HG02759 (cell line): ENCODE data around the gene C20orf96.

Experiments used
- ATAC-seq: cut with Tn5 transposase; IDR thresholded peaks from one replicate; pipeline ENCODE4 v1.9.1; 2021; ENCODE audit warnings: mild to moderate bottlenecking, moderate library complexity; ENCODE audit not compliant: unreplicated experiment

The C20orf96 gene

DNA sequence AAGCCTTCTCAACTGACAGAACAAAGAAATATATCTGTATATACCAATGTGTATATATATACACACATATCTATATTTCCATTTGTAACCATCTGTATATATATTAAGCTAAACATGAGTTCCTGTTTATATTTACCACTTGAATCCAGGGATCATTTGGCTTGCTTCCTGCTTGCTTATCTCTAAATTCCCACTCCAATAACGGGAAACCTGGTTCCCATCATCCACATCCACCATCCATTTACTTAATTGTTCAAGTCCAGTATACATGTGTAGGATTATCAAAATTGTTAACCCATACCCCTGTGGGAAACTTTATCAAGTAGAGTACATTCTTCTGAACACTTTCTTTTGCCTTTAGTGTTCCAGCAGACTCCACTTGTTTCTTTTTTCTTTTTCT, 22.3 kb upstream of the C20orf96 start:
- no peak for ATAC-seq

DNA sequence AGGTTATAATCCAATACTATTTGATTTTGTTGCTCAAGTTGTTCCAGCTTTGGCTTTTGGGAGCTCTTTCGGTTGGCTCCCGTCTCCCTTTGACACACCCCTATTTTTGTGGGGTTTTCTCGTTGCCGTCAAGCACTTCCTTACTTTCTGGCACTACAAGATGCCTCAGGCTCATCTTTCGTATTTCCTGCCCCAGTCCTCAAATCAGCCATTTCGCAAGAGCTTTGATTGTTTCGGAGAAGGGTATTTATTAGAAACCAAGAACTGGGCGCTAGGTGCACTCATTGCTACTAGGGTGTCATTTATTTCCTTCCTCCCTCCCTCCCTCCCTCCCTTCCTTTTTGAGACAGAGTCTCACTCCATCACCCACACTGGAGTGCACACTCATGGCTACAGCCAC, 21.5 kb upstream of the C20orf96 start:
- ATAC-seq, result no peak

DNA sequence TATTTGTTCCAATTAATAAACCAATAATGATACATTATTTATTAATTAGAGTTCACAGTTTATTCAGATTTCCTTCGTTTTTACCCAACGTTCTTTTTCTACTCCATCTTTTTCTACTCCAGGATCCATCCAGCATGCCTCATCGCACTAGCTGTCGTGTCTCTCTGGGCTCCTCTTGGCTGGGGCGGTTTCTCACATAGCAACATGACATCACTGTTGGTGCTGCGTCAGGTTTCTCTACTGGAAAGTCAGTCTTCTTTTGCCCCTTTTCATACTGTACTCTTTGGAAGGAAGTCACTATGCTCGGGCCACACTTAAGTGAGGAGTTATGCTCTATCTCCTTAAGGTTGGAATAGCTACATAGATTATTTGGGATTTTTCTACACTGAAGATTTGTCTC, 21.1 kb upstream of the C20orf96 start:
- no peak for ATAC-seq

DNA sequence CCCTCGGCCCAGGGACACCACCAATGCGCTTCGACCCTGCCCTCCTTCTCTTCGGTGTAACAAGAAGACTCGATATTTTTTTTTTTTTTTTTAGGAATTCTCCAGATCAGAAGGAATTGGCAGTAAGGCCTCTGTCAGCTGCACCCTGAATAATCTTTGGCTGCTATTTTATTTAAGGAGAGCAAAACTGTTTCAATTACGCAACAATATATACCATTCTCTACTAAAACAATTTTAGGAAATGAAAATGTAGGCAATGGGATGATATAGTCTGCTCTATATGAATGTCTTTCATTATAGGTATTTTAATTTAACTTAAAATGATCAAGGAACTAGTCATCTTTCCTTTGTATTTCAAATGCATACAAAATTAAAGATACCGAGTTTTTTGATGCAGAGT, 20.1 kb upstream of the C20orf96 start:
- ATAC-seq, result no peak

DNA sequence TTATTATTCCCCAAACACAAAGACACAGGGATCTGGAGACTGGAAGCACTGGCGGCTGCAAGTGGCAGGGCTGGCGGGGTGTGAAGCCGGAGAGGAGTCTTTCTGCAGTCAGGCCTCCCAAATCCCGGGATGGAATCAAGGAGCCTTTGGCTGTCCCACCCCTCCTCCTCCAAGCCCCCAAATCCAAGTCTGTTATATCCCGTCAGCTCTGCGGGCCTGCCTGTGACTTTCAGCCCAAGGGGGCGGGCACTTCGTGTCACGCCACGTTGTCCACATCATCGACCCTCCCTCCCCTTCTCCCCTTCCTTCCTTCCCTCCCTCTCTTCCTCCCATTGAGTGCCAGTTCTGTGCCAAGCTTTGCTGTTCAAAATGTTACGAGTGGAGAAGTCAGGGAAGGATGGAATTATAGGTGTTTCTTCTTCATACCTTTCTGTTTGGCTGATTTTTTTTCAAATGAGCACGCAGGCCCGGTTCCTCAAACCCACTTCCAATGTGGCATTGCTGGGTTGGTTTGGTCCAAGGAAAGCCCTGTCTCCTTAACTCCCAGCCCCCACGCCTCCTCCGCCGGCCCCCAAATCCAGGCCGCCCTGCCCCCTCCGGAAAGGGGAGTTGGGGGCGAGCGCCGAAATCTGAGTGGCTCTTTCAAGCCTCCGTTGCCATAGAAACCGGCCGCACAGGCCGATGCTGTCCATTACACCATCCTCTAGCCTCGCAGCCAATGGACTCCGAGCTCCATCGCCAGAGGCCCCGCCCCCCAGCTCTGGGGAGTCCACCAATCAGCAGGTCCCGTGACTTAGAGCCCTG, 19.5 kb upstream of the C20orf96 start:
- peak; percentile 100 for ATAC-seq

DNA sequence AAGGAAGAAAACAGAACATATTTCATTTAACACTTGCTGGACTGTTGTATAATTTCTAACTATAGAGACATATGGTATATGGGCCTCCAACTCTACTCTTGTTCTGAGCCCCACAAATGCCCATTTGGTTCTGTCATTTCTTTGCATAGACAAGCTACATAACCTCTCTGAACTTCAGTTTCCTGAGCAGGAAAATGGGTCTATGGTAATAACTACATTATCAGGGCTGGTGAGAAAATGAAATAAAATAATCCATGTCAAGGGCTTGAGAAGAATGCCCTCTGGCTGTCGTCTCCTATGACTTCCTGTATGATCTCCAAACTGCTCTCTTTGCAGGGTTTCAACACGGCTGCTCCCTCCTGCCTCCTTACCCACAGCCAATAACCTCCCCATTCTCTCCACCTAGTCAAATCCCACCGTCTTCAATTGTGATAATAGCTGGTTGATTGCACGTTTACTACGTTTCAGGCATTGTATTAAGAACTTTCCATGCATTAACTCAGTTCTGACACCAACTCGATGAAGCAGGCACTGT, 18.8 kb upstream of the C20orf96 start:
- ATAC-seq, result no peak

DNA sequence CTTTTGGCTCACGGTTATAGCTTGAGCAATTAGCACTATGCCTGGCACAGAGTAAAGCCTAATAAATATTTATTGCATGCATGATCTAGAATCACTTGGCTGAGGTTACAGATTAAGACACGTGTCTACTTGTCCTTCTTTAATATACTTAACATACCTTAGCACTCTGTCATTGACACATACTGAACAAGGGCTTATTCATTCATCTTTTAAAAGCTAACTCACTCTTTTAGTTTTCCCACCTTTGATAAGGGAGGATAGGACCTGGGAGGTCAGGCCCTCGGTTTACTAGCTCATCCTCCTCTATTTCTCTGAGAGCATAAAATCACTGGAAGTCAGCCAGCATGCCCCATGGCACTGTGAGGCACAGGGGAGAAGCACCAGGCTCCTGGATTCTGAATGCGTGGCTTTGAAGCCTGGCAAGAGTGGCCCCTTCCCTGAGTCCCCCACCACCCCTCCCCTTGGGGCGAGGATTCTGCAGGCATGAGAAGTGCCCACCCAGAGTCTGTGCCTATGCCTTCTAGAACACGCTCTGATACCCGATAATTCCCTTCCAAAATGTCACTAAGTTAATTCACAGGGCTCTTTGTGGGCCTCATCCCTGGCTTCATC, 18.0 kb upstream of the C20orf96 start:
- ATAC-seq, result no peak

DNA sequence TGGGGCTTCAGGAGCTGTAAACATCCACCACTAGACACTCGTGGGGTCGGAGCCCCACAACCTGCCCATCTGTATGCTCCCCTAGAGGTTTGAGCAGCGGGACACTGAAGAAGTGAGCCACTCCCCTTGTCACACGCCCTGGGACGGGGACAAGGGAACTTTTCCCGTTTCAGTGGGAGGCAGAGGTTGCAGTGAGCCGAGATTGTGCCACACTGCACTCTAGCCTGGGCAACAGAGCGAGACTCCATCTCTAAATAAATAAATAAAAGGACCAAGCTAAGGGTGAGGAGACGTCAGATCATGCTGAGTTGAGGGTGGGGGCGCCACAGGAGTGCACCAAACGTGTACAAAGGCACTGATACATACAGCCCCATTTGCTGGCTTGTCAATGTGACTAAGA, 15.2 kb upstream of the C20orf96 start:
- no peak for ATAC-seq

DNA sequence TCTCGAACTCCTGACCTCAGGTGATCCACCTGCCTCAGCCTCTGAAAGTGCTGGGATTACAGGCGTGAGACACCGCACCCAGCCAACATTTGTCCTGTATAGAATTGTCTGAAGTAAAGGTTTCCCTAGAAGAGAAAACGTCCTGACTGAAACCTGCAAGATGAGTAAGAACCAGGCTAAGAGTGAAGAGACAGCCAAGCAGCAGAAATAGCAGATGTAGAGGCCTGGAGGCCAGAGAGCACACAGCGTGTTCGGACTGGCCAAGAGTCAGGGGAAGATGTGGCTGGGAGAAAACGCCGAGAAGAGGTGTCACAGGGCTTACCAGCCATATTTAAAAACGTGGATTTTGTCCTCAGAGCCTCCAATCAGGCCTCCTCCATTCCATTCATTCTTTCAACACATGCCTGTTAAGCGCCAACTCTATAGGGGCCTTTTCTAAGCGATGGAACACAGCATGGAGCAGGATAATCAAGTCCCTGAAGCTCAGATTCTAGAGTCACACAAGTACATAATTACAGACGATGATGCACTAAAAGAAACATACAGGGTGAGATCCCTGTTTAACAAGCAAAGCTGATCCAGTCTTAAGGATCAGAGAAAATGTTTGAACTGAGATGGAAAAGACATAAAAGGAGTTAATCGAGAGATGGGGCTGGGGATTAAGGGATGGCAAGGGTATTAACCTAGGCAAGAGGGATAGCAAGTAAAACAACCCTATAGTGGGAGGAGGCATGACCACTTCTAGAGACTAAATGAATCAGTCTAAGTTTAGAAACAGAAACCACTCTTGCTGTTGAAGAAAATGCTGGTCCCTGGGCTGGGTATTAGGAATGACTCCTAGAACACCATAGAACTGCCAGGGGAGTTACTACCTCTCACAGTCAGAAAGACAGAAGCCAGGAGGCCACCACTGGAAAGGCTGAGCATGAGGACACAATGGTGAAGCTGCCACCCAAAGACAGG, 11.6 kb upstream of the C20orf96 start:
- ATAC-seq, result no peak

DNA sequence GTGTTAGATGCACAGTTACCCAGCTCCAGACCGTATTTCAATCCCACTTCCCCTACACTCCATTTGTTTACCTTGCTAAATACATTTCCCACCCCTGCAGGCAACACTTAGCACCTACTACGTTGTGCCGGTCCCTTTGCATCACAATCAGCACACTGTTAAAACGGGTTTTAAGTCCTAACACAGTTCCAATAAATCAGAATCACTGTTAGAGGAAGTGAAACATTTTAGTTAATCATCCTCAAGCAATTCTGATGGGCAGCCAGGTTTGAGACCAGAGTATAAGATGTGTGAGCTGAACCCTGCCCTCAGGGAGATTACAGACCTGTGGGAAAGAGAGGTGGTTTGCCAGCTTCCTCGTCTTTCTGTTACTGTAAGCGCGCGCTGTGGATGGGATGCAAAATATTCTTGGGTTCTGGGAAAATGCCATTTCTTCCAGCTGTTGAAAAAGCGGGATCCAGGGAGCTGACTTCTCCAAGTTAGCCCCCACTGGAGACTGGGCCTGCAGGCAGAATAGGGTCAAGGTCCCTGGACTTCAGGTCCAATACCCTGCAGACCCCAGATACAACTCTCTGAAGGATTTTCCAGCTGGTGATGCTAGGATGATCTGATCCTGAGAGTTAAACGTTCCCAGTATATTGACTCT, 9.9 kb upstream of the C20orf96 start:
- no peak for ATAC-seq

DNA sequence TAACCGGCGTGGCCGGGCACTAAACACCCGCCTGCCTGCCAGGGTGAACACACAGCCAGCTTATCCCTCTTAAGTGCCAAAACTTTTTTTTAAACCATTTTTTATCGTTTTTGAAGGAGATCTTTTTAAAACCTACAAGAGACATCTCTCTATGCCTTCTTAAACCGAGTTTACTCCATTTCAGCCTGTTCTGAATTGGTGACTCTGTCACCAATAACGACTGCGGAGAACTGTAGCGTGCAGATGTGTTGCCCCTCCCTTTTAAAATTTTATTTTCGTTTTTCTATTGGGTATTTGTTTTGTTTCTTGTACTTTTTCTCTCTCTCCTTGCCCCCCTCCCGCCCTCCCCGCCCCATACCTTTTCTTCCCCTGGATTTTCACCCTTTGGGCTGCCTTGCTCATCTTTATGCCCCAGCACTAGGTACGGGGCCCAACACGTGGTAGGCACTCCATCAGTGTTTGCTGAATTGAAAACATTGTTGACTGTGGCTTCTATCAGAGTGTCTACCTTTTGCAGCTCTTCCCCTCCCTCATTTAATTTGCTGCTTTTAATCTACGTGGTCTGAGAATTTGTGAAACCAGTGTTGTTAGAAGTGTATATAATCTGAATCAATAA, 8.3 kb upstream of the C20orf96 start:
- ATAC-seq, result no peak

DNA sequence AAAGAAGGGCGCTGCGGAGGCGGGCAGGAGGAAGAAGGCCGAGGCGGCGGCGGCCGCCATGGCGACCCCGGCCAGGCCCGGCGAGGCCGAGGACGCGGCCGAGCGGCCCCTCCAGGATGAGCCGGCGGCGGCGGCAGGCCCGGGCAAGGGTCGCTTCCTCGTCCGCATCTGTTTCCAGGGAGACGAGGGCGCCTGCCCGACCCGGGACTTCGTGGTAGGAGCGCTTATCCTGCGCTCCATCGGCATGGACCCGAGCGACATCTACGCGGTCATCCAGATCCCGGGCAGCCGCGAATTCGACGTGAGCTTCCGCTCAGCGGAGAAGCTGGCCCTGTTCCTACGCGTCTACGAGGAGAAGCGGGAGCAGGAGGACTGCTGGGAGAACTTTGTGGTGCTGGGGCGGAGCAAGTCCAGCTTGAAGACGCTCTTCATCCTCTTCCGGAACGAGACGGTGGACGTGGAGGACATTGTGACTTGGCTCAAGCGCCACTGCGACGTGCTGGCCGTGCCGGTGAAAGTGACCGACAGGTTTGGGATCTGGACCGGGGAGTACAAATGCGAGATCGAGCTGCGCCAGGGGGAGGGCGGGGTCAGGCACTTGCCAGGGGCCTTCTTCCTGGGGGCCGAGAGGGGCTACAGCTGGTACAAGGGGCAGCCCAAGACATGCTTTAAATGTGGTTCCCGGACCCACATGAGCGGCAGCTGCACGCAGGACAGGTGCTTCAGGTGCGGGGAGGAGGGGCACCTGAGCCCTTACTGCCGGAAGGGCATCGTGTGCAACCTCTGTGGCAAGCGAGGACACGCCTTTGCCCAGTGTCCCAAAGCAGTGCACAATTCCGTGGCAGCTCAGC, 7.6 kb upstream of the C20orf96 start:
- ATAC-seq, result peak; percentile 27

DNA sequence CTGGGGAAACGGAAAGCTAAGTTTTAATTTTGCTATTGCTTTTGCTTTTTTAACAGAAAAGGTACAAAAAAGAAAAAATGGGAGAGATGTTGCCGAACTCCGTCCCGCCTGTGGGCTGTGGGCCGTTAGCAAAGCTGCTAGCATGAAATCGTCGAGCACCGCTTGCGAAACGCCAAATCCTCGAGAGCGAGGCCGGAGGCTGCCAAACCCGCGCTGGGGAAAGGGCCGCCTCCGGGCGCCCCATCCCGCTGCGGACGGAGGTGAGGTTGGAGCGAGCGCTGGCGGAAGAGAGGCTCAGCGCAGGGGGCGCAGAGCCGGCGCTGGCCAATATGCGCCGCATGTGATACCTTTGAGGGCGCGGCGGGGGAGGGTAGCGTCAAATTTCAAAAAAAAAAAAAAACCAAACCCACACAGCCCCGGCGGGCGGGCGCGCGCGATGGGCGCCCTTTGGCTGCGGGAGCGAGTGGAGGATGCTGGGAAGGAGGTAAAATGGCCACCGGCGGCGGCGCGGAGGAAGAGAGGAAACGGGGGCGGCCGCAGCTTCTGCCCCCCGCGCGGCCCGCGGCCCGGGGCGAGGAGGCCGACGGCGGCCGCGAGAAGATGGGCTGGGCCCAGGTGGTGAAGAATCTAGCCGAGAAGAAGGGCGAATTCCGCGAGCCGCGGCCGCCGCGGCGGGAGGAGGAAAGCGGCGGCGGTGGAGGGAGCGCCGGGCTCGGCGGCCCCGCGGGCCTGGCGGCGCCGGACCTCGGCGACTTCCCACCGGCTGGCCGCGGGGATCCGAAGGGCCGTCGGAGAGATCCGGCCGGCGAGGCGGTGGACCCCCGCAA, 6.8 kb upstream of the C20orf96 start, which contains the start of gene ZCCHC3:
Gene ZCCHC3 (plus strand): TSS at position 473 of the 827 bp plus-strand sequence. CDS start 17 bp downstream, at position 490.
- peak; percentile 79 for ATAC-seq

DNA sequence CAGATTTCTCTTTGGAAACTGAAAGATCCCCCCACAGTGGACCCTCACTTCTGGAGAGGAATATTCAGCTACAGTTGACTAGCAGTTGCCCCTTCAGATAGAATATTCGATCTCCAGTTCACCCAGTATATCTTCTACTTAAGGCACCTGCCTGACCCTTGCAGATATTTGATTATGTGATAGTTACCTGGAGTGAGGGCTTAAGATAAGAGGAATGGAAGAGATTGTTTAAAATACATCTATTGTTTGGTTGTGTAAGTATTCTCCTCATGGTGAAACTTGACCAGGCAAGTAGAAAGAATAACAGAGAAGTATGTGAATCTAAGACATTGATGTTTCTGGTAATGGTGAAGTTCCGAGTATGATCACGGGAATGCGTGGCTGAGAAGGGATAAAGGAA, 5.3 kb upstream of the C20orf96 start:
- ATAC-seq, result no peak

DNA sequence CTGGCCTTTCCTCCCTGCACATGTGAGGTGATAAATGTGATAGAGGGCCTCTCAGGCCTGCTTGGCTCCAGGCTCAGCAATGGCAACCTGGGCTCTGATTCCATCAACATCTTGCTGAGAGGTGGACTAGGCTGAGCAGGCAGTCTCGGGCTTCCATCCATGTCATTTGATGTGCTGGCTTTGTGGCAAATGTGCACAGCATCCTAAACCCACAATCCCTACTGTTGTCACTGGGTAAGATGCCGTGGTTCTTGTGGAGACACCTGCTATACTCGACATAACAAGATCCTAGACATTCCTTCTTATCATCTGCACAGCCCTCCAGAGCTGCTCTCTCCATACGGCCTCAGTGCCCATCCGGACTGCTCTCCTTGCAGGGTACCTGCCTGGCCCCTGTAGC, 4.1 kb upstream of the C20orf96 start:
- ATAC-seq, result no peak

DNA sequence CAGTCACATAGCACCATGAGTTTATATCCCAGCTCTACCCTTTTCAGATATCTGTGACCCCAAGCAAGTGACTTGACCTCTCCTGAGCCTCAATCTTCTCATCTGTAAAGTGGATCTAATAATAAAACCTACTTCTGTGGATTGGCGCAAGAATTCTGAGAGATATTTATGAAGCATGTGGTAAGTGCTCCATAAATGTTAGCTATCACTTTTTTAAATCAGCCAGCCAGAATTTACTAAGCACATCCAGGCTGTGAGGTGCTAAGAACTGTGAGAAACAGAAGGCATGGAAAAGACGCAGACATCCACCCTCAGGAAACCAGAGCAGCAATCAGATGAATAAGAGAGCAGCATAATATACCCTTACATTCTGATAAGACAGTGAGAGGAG, 862 bp downstream of the C20orf96 start:
- ATAC-seq, result no peak

DNA sequence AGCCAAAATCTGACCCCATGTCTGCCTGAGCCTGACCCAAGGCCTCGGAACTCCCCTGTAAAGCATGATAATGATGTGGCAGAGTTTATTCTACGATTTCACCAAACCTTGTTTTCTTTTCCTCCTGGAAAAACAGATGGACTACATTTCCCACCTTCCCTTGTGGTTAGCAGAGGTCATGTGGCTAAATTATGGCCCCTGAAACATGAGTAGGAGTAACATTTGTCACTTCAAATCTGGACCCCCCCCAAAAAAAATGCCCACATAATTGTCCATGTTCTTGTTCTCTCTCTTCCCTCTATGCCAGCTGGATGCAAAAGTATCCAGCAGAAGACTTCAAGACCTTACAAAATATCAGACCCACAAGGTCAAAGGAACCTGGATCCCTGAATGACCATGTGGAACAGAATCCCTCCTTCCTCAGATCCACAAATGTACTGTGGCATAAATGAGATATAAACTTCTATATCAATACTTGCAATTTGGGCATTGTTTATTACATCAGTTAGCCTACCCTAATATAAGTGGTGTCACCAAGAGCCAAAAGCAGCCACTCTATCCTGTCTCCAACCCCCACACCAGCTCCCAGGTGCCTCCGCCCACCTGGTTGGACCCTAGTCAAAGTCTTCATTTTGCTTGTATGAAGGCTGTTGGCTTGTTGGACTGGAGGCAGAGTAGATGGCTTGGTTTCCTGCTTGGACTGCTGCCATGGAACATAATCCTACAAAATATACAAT, 1.4 kb downstream of the C20orf96 start:
- ATAC-seq, result no peak

DNA sequence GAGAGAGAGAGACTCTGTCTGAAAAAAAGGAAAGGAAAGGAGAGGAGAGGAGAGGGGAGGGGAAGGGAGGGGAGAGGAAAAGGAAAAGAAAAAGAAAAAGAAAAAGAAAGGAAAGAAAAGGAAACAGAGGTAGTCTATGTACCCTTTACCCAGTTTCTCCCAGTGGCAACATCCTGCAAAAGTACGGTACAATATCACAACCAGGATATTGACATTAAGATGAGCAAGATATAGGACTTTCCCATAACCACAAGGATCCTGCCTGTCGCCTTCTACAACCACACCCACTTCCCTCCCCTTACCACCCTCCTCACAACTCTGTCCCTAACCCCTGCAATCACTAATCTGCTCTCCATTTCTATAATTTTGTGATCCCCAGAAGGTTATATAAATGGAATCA, 4.0 kb downstream of the C20orf96 start:
- ATAC-seq, result no peak
